Esophagus muscularis mucosa (tissue), 3 donors: ENCODE results near the gene HCRT.

Experiments used
- CTCF ChIP-seq, 3 experiments: fragments of 200-600 bp in 2 of 3; fragments of 450-650 bp in 1 of 3; sonication (generic) in 2 of 3; IDR thresholded peaks; one replicate each; pipeline ENCODE4 v1.5.1; 2017 to 2019; ENCODE audit warnings: antibody characterized with exemption in 3 of 3, mild to moderate bottlenecking in 2 of 3, moderate library complexity in 1 of 3
- POLR2A ChIP-seq: fragments of 450-650 bp; IDR thresholded peaks from one replicate; pipeline ENCODE4 v1.6.1; 2017; ENCODE audit warnings: antibody characterized with exemption, moderate library complexity, mild to moderate bottlenecking, low read depth

- TF ChIP-seq POLR2A (no peak), CTCF (IDR thresholded peaks at IDR 0.05) (no peak)
Measured at GRCh38 chr17:42191275-42191608, 6.0 kb upstream of the HCRT start.
